NK-92 (cell line): ENCODE measurements around the gene TEN1.
"Not testable (repeated sequence)": the region's sequence is repeated elsewhere in the genome, so short reads cannot be mapped to it uniquely, and the experiment has no call there.

Source experiments
- DNase-seq: peaks from one replicate; lab custom pipeline; 2025; ENCODE audit not compliant: unreplicated experiment; lab: John Stamatoyannopoulos, UW

Gene TEN1

GRCh38 chr17:75978938-75979704 lies at the start of gene TEN1, which contains the start of gene ACOX1:
Gene TEN1, plus strand, starts transcription at chr17:75979240. Its CDS starts 6,953 bp downstream, at chr17:75986193.
Gene ACOX1, minus strand, starts transcription at chr17:75979166. Its CDS starts 93 bp downstream, at chr17:75979073.
- peak; percentile 62 for DNase-seq

DNA sequence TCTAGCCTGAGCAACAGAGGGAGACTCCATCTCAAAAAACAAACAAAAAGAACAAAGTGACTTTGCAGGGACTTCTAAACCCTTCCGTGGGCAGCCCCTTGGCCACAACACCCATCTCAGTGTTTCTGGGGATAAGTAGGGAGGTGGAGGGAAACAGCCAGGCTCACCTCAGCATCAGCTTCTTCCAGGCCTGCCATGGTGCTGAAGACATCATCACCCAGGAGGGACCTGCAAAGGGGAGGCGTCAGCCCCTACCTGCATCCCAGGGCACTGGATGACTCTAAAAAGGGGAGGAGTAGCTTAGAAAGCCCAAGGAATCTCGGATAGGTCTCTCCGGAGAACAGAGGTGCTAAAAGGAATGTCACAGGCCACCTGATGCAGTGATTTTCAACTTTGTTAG lies 48.0 kb upstream of the TEN1 start:
- DNase-seq: no peak

DNA sequence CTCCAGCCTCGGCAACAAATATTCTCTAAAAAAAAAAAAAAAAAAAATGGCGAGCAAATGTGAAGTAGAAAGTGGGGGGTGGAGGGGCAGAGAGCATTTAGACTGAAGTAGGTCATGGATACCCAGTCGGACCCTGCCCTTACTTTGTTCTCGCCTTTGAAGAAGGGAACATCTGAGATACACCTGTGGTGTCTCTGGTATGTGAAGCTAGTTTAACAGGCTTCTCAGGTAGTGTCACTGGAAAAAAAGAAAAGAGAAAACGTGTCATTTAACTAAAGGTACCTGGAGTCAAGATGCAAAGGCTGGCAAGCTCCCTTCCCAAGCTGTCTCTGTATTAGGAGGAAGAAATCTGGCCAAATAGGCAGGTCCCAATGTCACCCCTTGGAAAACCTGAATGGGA lies 46.2 kb upstream of the TEN1 start:
- no peak for DNase-seq

DNA sequence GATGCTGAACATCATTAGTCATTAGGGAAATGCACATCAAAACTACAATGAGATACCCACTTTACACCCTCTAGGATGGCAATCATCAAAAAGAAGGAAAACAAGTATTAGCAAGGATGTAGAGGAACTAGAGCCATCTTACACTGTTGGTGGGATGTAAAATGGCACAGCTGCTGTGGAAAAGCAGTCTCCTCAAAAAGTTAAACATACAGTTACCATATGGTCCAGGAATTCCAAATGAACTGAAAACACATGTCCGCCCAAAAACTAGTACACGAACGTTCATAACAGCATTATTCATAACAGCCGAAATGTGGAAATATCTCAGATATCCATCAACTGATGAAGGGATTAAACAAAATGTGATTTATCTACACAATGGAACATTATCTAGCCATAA lies 45.2 kb upstream of the TEN1 start:
- no peak for DNase-seq

- no peak for DNase-seq
These were observed 41.4 kb upstream of the TEN1 start for GRCh38 chr17:75937652-75938051.

DNA sequence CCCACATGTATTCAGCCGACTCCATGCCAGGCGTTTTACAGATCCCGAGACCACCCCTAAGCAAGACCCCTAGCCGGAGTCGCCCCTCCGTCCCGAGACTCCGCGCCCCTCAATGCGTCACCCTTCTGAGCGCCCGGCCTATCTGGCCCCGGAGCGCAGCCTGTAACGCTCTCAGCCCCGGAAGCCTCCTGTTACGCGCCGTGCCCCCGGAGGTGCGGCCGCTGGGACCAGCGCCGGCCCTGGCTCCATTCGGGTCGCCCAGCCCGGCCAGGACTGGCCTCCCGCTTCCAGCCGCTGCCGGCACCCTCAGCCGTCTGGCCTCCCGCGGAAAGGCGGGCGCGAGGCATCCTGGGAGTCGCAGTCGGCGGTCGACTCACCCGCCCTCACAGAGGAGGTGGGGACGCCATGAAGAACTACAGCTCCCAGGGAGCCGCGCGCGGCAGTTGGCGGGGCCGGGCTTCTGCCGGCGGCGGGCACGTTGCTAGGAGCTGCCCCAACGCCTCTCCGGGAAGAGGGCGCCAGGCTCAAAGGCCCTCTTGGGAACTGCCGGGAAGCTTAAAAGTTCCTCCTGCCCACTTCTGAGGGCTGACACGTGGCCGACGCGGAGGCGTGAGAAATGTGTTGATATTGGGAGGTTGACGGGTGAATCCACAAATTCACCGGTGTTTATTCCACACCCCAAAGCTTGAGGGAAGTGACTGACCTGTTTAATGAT lies 38.2 kb upstream of the TEN1 start, which contains the start of gene FBF1:
Gene FBF1, minus strand, starts transcription at position 316 of the 715 bp plus-strand sequence. CDS start 2,893 bp downstream, outside the sequence.
- peak; percentile 26 for DNase-seq

DNA sequence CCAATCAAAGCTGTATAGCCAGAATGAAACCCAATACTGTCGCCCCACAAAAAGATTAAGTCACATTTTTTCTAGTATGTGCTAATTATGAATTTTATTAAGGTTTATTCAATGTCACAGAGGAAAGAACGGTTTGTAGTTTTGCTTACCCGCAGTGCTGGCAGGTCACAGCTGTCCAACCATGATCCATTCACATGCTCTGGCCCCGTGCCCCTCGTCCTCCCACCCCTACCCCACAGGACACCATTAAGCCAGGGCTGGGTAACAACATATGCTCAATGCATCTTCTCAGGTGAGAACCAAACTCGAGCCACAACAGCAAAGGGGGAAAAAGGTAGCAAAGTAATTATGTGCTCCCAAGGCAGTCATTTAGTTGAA lies 37.6 kb upstream of the TEN1 start:
- DNase-seq: no peak

DNA sequence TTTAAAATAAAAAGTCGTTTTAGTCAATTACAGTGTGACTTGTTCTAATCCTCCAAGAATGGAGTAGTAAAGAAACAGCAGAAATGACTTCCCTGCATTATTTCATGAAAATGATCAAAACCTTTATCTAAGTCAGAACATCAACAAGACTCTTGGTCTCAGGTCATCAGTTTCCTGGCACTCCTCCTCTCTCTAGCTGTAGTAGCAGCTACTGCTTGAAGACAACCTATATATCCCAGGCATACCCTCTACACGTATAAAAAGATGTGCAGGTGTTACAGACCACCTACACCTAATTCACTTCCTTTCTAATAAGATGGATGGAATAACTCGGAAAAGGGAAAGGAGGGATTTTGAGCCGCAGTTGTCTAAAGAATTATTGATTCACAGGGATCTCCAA lies 36.6 kb upstream of the TEN1 start:
- DNase-seq: no peak

- no peak for DNase-seq
These were observed 35.5 kb upstream of the TEN1 start for GRCh38 chr17:75943491-75943890.

DNA sequence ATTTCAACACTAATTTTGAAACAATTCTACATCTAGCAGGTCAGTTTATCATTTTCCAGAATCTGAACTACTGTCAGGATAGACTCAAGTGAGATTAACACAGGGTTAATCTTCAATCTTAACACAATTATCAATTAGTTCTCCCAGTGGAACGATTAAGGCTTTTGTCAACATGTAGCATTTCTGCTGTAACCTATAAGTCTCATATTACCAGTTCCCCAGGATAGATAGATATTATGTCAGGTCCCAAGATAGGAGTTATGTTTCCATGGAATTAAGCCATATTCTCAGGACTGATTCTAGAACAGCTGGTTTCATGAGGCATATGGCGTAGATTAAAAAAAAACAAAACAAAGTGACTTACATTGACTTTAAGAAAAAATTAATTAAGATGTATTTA lies 33.8 kb upstream of the TEN1 start:
- no peak for DNase-seq

DNA sequence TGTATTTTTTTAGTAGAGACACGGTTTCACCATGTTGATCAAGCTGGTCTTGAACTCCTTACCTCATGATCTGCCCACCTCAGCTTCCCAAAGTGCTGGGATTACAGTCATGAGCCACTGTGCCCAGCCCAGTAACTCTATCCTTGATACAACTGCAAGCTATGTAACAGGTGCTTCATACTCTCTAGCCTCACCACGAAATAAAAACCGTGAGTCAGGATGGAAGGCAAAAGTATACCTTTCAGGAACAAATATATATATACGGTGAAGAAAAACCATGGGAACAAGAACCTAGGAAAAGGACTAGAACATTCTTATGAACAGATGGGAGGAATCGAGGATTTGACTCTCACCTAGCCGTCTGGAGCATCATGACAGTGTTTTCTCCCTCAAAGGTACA lies 28.6 kb upstream of the TEN1 start:
- no peak for DNase-seq

DNA sequence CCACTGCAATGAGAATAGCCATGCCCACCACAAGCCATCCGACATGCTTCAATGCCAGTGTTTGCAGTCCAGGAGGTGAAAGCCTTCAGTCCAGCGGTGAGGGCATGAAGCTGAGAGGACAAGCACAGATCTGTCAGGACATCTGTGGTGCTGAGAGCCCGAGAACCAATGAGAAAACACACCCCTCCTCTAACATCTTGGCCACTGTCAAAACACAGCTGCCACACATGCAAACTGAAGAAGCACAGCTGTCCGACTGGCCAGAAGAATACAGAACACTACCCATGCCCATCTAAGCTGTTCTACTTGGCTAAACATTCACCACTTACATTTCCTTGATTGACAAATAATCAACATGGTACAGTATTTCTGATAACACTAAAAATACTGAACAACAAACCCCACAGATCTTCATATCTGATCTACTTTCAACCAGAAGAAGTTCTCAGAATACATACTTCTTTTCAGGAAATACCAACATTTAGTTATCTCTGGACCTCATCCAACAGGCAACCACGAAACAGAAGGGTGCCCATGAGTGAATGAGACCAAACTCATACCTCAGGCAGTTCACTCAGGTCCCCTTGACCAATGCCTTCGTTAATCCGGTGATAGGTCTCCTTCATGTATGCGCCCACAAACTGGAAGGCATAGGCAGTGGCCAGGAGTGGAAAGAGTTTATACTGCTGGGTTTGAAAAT lies 28.0 kb upstream of the TEN1 start:
- DNase-seq: no peak

GRCh38 chr17:75959051-75959838 lies 19.8 kb upstream of the TEN1 start:
- no peak for DNase-seq

GRCh38 chr17:75959839-75960511 lies 19.1 kb upstream of the TEN1 start:
- no peak for DNase-seq

GRCh38 chr17:75965468-75965867 lies 13.6 kb upstream of the TEN1 start:
- DNase-seq: no peak

GRCh38 chr17:75969044-75969443 lies 10.0 kb upstream of the TEN1 start:
- DNase-seq: not testable (repeated sequence)

GRCh38 chr17:75970011-75970523 lies 9.0 kb upstream of the TEN1 start:
- no peak for DNase-seq

DNA sequence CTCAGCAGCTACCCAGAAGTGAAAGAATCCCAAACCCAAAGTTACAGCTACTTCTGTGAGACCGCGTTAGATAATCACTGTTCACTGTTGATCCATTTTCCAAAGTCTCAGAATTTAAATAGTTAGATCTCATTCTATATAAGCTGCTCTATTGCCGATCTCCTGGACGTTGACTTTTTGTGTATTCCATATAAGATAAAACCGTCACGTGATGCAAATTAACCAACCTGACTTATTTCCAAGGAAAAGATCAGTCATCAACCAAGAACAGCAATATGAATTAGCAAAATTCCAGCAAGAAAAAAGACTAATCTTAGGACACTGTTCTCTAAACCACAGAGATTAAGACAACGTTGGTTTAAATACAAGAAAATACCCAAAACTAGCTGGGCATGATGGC lies 8.4 kb upstream of the TEN1 start:
- DNase-seq: no peak

- not testable (repeated sequence) for DNase-seq
These were observed 3.9 kb upstream of the TEN1 start for GRCh38 chr17:75975187-75975586.

DNA sequence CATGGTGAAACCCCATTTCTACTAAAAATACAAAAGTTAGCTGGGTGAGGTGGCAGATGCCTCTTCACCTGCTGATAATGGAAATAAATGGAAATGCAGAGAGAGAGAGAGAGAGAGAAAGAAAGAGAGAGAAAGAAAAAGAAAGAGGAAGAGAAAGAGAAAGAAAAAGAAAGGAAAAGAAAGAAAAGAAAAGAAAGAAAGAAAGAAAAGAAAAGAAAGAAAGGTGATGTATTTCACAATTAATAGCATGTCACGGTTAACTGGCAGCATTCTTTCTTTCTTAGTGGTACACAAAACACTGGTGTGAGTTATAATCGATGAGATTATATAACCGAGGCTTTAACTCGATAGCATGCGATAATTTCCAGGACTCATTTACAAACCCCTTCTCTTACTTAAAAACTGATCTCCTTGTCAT lies 3.3 kb upstream of the TEN1 start:
- DNase-seq: no peak
